Measurements from ENCODE around the gene LOXL1. TPM values are rescaled to one million over a fixed set of nuclear protein-coding genes. Genes with fewer than 3 reads are reported as not detected.

LOXL1 gene
- total RNA-seq, 2 donors from 2014 or later = 20.5 to 22.5 TPM

DNA sequence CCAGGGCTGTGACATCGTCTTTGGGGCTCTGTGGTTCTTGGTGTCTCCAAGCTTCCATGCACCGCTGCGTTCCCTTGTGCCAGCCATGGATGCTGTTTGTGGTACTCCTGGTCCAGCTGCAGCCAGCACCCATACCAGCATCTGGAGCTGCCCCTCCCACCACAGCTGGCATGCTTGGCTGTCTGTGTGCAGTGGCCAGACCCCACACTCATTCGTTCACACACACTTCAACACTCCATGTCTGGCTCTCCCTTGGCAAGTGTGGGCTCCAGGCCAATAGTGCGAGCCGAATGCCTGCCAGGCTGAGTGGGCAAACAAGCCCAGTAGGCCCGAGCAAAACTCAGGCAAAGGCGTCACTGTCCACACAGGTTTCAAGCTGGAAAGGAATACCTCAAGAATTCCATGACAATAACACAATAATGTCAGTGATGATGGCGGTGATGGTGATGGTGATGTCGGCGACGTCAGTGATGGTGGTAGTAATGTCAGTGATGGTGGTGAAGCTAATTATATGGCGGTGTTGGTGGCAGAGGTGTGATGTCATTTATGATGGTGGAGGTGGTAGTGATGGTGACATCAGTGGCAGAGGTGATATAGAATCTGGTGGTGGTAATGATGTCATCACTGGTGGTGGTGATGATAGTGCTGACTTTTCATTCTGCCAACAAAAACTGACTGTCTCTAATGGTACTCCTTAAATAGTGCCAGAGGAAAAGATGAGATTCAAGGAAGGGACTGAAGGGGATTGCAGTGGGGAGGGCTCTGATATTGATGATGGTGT, 33.6 kb upstream of the LOXL1 start:
- Histone ChIP-seq H3K36me3 (no peaks in the 10 kb centered on the region), H3K27me3 (replicated peaks; ENCODE audit: insufficient read depth) (no peaks in the 10 kb centered on the region)
- WGBS = 92% methylated on average over 13 of the region's 13 CpGs

DNA sequence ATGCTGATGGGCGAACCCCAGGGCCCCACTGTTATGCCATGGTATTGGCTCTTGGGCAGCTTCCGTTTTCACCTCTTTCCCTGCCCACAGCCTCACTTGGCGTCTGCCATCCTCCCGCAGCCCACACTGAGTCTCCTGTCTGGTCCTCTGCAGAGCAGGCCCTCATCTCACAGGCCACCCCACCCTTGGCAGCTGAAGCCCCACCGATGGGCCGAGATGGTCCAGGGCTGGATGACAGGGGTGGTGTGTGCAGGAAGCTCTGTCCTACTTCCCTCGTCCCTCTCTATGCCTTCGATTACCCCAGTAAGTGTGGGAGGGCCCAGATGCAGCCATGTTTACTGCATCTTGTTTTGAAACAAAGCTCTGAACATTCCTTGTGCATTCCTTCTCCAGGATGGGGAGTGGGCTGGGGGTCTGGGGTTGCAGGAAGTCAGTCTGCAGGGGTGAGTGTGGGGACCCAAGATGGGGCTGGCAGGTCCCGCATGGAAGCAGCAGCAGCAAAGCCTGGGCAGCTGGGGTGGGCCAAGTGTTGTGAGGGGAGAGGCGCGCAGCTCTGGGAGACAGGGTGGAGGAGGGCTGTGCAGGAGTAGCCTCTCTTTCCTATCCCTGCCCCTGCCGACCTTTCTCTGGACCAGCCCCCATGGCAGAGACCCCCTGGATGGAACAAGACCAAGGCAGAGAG, 32.0 kb upstream of the LOXL1 start:
- H3K4me1 ChIP-seq (replicated peaks) = no peaks in the 10 kb centered on the region
- no peak overlapping the region for H3K27ac ChIP-seq
- TF ChIP-seq POLR2A (IDR thresholded peaks at IDR 0.05) (no peak), CTCF (IDR thresholded peaks at IDR 0.05) (no peak), POLR2AphosphoS5 (IDR thresholded peaks at IDR 0.05) (no peak)
- DNase-seq (ENCODE audit: low spot score) = no peak
- no peaks in the 10 kb centered on the region for H3K27me3 ChIP-seq (replicated peaks; ENCODE audit: insufficient read depth)
- 80% methylated on average over 12 of the region's 12 CpGs for WGBS
- no peaks in the 10 kb centered on the region for H3K36me3 ChIP-seq
- no peak overlapping the region for H3K4me3 ChIP-seq
- H3K9me3 ChIP-seq = no peaks in the 10 kb centered on the region
- intact Hi-C loops (cut with DNase I) = no loop called here

More for the DNA sequence above, 33.6 kb upstream of the LOXL1 start:
- no peaks in the 10 kb centered on the region for H3K9me3 ChIP-seq
- no peak for DNase-seq (ENCODE audit: low spot score)
- H3K4me1 ChIP-seq (replicated peaks) = no peaks in the 10 kb centered on the region
- no peak overlapping the region for H3K4me3 ChIP-seq
- no peak overlapping the region for H3K27ac ChIP-seq
- intact Hi-C loops (cut with DNase I) = no loop called here
- TF ChIP-seq CTCF (IDR thresholded peaks at IDR 0.05) = no peak

DNA sequence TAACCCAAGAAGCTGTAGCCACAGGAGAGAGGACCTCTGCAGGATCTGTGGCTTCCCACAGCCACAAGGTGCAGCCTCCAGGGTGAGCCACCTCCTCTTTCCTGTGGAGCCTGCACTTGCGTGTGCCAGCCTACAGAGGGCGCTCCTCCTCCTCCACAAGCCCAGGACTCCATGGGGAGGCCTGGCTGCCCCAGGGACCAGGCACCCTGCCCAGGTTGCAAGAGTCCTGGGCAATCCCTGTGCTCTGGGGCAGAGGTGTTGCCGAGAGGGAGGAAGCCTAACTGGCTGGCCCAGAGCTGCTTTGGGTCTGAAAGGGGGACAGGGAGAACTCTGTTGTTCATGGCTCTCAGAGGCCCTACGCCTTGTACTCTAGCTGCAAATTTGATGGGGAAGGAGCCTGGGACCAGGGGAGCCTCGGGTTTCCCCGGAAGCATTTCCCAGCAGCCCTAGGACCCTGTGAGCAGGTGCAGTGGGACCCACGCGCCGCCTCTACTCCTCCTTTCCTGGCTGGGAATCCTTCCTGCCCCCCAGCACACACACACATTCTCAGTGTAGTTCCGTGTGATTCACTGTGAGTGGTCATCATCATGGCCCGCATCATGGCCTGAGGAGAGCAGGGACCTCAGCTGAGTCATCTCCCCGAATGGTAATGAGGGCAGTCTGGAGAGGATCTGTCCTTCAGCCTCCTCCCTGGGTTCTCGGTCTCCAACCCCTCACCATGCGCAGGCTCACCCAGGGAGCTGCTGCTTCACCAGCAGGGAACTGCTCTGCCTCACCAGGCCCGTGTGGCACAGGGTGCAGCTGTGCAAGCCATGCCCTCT, 28.6 kb upstream of the LOXL1 start:
- H3K27me3 ChIP-seq (replicated peaks; ENCODE audit: insufficient read depth) = no peaks in the 10 kb centered on the region
- H3K4me1 ChIP-seq (replicated peaks) = no peaks in the 10 kb centered on the region
- DNase-seq (ENCODE audit: low spot score) = no peak
- intact Hi-C loops (cut with DNase I) = no loop called here
- no peak overlapping the region for H3K4me3 ChIP-seq
- H3K36me3 ChIP-seq = no peaks in the 10 kb centered on the region
- WGBS = 80% methylated on average over 15 of the region's 15 CpGs
- no peak for TF ChIP-seq POLR2A (IDR thresholded peaks at IDR 0.05)
- no peak for TF ChIP-seq POLR2AphosphoS5 (IDR thresholded peaks at IDR 0.05)
- peak; percentile 44 to 65 (median 59) for TF ChIP-seq CTCF (IDR thresholded peaks at IDR 0.05)
- H3K27ac ChIP-seq = no peak overlapping the region
- no peaks in the 10 kb centered on the region for H3K9me3 ChIP-seq

DNA sequence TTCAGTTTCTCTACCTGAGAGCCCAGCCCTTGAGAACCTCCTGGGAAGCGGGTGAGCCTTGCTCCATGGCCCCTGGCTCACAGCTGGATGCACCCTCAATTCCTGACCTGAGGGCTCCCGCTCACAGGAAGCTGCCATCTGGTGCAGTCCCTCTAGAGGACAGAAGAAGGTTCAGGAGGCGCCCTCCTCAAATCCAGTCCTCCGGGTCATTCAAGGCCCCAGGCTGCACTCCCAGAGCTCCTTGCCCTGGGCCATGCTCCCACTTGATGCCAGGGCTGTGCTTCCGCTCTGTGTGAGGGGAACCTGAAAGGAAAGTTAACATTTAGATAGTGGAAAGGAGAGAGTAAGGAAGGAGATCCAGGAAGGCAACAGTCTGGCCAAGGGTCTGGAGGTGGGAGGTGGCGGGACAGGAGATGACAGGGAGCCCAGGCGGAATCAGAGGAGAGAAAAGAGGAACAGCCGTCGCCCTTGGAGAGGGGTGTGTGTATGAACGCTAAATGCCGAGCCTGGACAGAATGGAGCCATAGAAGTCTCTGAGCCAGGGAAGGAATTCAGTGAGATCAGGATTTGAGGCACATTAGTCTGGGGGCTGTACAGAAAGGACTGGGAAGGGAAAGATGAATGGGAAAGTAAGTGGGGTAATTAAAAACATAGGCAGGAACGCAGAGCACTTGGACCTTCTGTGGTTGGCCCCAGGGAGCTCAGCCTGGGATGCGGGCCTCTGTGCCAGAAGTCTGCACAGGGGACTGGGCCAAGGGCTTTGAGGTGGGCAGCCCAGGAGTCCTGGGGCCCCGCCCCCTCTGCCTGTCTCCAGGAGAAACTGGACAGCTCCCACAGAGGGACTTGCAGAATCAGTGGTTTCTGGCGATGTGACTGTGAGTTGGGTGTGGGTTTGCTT, 26.8 kb upstream of the LOXL1 start:
- 58% methylated on average over 15 of the region's 15 CpGs for WGBS
- no peak for DNase-seq (ENCODE audit: low spot score)
- H3K27ac ChIP-seq = no peak overlapping the region

More for the DNA sequence above, 26.8 kb upstream of the LOXL1 start:
- H3K4me3 ChIP-seq = no peak overlapping the region
- TF ChIP-seq POLR2AphosphoS5 (IDR thresholded peaks at IDR 0.05) (no peak), POLR2A (IDR thresholded peaks at IDR 0.05) (no peak), CTCF (IDR thresholded peaks at IDR 0.05) (no peak)
- H3K36me3 ChIP-seq = no peaks in the 10 kb centered on the region
- H3K9me3 ChIP-seq = no peaks in the 10 kb centered on the region
- H3K4me1 ChIP-seq (replicated peaks) = no peaks in the 10 kb centered on the region
- no peaks in the 10 kb centered on the region for H3K27me3 ChIP-seq (replicated peaks; ENCODE audit: insufficient read depth)
- intact Hi-C loops (cut with DNase I) = no loop called here

All from prostate gland (tissue), 2 donors.